SK-N-SH (cell line): ENCODE results near the gene PRRC2A. TPM values are rescaled to one million over a fixed set of nuclear protein-coding genes. Genes with fewer than 3 reads are reported as not detected.

Experiments
- CTCF ChIA-PET: fragments of 300-600, 350-600 bp; formaldehyde crosslinking; extraction: SDS; loops from one replicate; lab custom pipeline; 2021; lab: Yijun Ruan, JAX
- POLR2A ChIA-PET: fragments of 350-600 bp; sonication (Branson Sonifier 250); formaldehyde crosslinking; extraction: SDS; loops from one replicate; lab custom pipeline; 2020; ENCODE audit warnings: antibody characterized with exemption, inconsistent platforms; lab: Yijun Ruan, JAX
- DNase-seq: peaks from one replicate; pipeline ENCODE4 v3.0.0; 2012
- H2AFZ ChIP-seq: fragments of 200-600 bp; sonication (generic); 2 replicates; pipeline ENCODE4 v1.8.1; 2016; ENCODE audit warnings: antibody characterized with exemption, mild to moderate bottlenecking, low read depth
- H3F3A ChIP-seq: fragments of 200-600 bp; sonication (generic); replicated peaks from 2 replicates; pipeline ENCODE3; 2016; ENCODE audit warnings: antibody characterized with exemption, mild to moderate bottlenecking; ENCODE audit not compliant: insufficient read depth
- H3K27ac ChIP-seq, 2 experiments: fragments of 200-500 bp in 1 of 2; fragments of 200-600 bp in 1 of 2; sonication (Bioruptor generic) in 1 of 2; sonication (generic), shearing (Covaris generic) in 1 of 2; 2 replicates each; pipeline versions ENCODE4 v1.5.1 to v1.6.1; 2014 to 2016; ENCODE audit warnings: low read depth in 2 of 2, inconsistent platforms in 1 of 2, low read length in 1 of 2, mild to moderate bottlenecking in 1 of 2, mixed read lengths in 1 of 2
- H3K27me3 ChIP-seq: fragments of 200-600 bp; sonication (generic), shearing (Covaris generic); 2 replicates; pipeline ENCODE4 v1.6.1; 2016; ENCODE audit warnings: mixed run types; ENCODE audit not compliant: insufficient read depth
- H3K36me3 ChIP-seq, 2 experiments: fragments of 200-500 bp in 1 of 2; fragments of 200-600 bp in 1 of 2; sonication (Bioruptor generic) in 1 of 2; sonication (generic) in 1 of 2; replicated peaks in 1 of 2; 2 replicates each; pipeline versions ENCODE3 to v1.5.1; 2014 to 2016; ENCODE audit warnings: low read length in 1 of 2, mild to moderate bottlenecking in 1 of 2; ENCODE audit not compliant: insufficient read depth in 2 of 2, control insufficient read depth in 1 of 2
- H3K4me1 ChIP-seq, 2 experiments: fragments of 200-500 bp in 1 of 2; fragments of 200-600 bp in 1 of 2; sonication (Bioruptor generic) in 1 of 2; sonication (generic), shearing (Covaris generic) in 1 of 2; 2 replicates each; pipeline versions ENCODE4 v1.5.1 to v1.6.1; 2014 to 2016; ENCODE audit warnings: low read depth in 1 of 2, low read length in 1 of 2, mixed run types in 1 of 2; ENCODE audit not compliant: insufficient read depth in 2 of 2, control insufficient read depth in 1 of 2
- H3K4me2 ChIP-seq: fragments of 200-600 bp; sonication (generic), shearing (Covaris generic); 2 replicates; pipeline ENCODE4 v1.6.1; 2017; ENCODE audit warnings: mixed run types
- H3K4me3 ChIP-seq, 2 experiments: fragments of 200-500 bp in 1 of 2; fragments of 200-600 bp in 1 of 2; sonication (Bioruptor generic) in 1 of 2; sonication (generic), shearing (Covaris generic) in 1 of 2; 2 replicates each; pipeline versions ENCODE4 v1.5.1 to v1.8.1; 2014 to 2016; ENCODE audit warnings: low read depth in 2 of 2, inconsistent platforms in 1 of 2, low read length in 1 of 2, mild to moderate bottlenecking in 1 of 2, mixed read lengths in 1 of 2, moderate library complexity in 1 of 2
- H3K79me2 ChIP-seq: fragments of 200-600 bp; sonication (generic); 2 replicates; pipeline ENCODE4 v1.8.1; 2017; ENCODE audit warnings: mild to moderate bottlenecking; ENCODE audit not compliant: insufficient read depth
- H3K9ac ChIP-seq: fragments of 200-600 bp; sonication (generic); 2 replicates; pipeline ENCODE4 v1.6.1; 2017; ENCODE audit warnings: mixed run types
- H3K9me2 ChIP-seq: fragments of 200-600 bp; sonication (generic); 2 replicates; pipeline ENCODE4 v1.6.1; 2017; ENCODE audit warnings: mixed run types
- H3K9me3 ChIP-seq: fragments of 200-600 bp; sonication (generic); 2 replicates; pipeline ENCODE4 v1.6.1; 2017; ENCODE audit warnings: mixed run types, mild to moderate bottlenecking, moderate library complexity
- H4K20me1 ChIP-seq: fragments of 200-600 bp; sonication (generic); 2 replicates; pipeline ENCODE4 v1.6.1; 2017; ENCODE audit warnings: mild to moderate bottlenecking, mixed run types; ENCODE audit not compliant: insufficient read depth
- GABPA ChIP-seq: IDR thresholded peaks from 2 replicates; pipeline ENCODE4 v1.4.0; 2012; ENCODE audit warnings: low read depth, mild to moderate bottlenecking
- IRF3 ChIP-seq: fragments of 150-350 bp; IDR thresholded peaks from 2 replicates; pipeline ENCODE4 v1.6.1; 2016; ENCODE audit warnings: mild to moderate bottlenecking, low read depth, low read length
- MEF2A ChIP-seq: IDR thresholded peaks from 2 replicates; pipeline ENCODE4 v1.4.0; 2012; ENCODE audit warnings: low read depth, borderline replicate concordance
- RAD21 ChIP-seq: IDR thresholded peaks from 2 replicates; pipeline ENCODE4 v1.6.1; 2012; ENCODE audit warnings: mild to moderate bottlenecking, low read length
- RCOR1 ChIP-seq: fragments of 150-350 bp; IDR thresholded peaks from 2 replicates; pipeline ENCODE4 v1.6.1; 2017; ENCODE audit warnings: antibody characterized with exemption, low read length
- TCF12 ChIP-seq: IDR thresholded peaks from 2 replicates; pipeline ENCODE4 v1.4.0; 2012
- ZBTB33 ChIP-seq: IDR thresholded peaks from 2 replicates; pipeline ENCODE4 v1.4.0; 2012; ENCODE audit warnings: low read depth, borderline replicate concordance
- WGBS: methylation state at CpG from one replicate; pipeline ENCODE4 v1.1.6; 2017; ENCODE audit warnings: low lambda C conversion rate; 5-methylcytosine and 5-hydroxymethylcytosine counted together
- polyA plus RNA-seq, 3 experiments: library from polyadenylated mRNA; depleted of rRNA; stranded (reverse); fragments of >200 nt; gene quantifications; 2 replicates each; pipeline ENCODE4 v1.2.3, GENCODE V29; 2012
- TF ChIP-seq, protein P1 (sequence below): IDR thresholded peaks from 2 replicates; pipeline ENCODE4 v1.6.1; 2012; ENCODE audit warnings: mild to moderate bottlenecking, low read depth, low read length, moderate library complexity
- TF ChIP-seq, protein P2 (sequence below): IDR thresholded peaks from 2 replicates; pipeline ENCODE4 v1.4.0; 2012; ENCODE audit warnings: low read depth

PRRC2A gene
- polyA plus RNA-seq, 1 of the 3 experiments (the other 2 are of a cell fraction): 76.1 TPM

GRCh38 chr6:31634131-31634530, 13.6 kb downstream of the PRRC2A start:
- ChIA-PET POLR2A (interaction anchor here (1.0 to 1.3 kb wide), 2 partner anchors 10 to 11 kb away, joined by 6 to 11 read pairs; no protein-coding TSS in a partner anchor), CTCF (interaction anchor here (0.9 to 1.4 kb wide), 3 partner anchors 13 to 18 kb away, joined by 3 to 5 read pairs (median 4); partner anchors contain the start of gene BAG6)
- Histone ChIP-seq H3K4me1 (no peaks in the 10 kb centered on the region; a peak in 1 of 4 replicates), H3K27ac (peak overlapping the region in 1 of 2 experiments; percentile 28; a peak in 2 of 4 replicates), H3K4me3 (no peak overlapping the region), H3F3A (peaks cover 50% of the 10 kb centered on the region), H3K36me3 (peaks cover 37 to 94% of the 10 kb centered on the region in 2 experiments), H3K79me2 (peaks cover 15% of the 10 kb centered on the region; the same call in 1 of the 2 replicates), H3K9me3 (no peaks in the 10 kb centered on the region), H2AFZ (no peak overlapping the region), H3K27me3 (no peaks in the 10 kb centered on the region), H3K9me2 (no peaks in the 10 kb centered on the region), H3K4me2 (no peak overlapping the region), H3K9ac (no peak overlapping the region), H4K20me1 (peaks cover 19% of the 10 kb centered on the region; the same call in 1 of the 2 replicates)
- WGBS: 80% methylated on average over 3 of the region's 3 CpGs
- DNase-seq: no peak
- TF ChIP-seq RCOR1 (no peak), TCF12 (0 out of 2 replicates have a peak, but pooled peaks have one; percentile 27)

DNA sequence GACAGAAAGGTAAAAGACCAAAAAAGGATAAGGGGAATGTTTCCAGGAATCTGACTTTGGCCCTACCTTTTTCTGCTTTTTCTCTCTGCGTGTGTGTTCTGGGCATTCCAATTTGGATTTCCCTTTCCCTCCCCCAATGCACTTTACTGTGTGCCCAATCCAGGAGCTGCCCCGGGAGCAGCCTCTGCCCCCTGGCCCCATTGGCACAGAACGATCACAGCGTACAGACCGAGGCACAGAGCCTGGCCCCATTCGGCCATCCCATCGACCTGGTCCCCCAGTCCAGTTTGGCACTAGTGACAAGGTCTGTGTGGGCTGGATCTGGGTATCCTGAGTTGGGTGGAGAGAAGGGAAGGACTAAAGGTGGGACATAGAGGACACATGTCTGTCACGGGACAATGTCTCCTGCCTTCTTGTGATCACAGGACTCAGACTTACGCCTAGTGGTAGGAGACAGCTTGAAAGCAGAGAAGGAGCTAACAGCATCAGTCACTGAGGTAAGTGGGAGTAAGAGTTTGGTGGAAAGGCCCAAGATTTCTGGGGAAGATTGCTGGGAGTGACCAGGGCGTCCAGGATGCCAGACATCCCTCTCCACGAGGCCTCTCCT, 14.6 kb downstream of the PRRC2A start:
- Histone ChIP-seq H3K27me3 (no peaks in the 10 kb centered on the region), H3F3A (peaks cover 60% of the 10 kb centered on the region), H3K9me3 (no peaks in the 10 kb centered on the region), H2AFZ (no peak overlapping the region), H3K4me3 (no peak overlapping the region), H3K4me2 (no peak overlapping the region), H4K20me1 (peaks cover 19% of the 10 kb centered on the region; the same call in 1 of the 2 replicates), H3K9ac (no peak overlapping the region), H3K36me3 (peaks cover 34 to 95% of the 10 kb centered on the region in 2 experiments)
- DNase-seq: no peak
- POLR2A ChIA-PET: interaction anchor here (0.8 to 2.2 kb wide), 3 partner anchors 8 to 15 kb away, joined by 3 to 13 read pairs (median 3); no protein-coding TSS in a partner anchor
- TF ChIP-seq, protein P1, sequence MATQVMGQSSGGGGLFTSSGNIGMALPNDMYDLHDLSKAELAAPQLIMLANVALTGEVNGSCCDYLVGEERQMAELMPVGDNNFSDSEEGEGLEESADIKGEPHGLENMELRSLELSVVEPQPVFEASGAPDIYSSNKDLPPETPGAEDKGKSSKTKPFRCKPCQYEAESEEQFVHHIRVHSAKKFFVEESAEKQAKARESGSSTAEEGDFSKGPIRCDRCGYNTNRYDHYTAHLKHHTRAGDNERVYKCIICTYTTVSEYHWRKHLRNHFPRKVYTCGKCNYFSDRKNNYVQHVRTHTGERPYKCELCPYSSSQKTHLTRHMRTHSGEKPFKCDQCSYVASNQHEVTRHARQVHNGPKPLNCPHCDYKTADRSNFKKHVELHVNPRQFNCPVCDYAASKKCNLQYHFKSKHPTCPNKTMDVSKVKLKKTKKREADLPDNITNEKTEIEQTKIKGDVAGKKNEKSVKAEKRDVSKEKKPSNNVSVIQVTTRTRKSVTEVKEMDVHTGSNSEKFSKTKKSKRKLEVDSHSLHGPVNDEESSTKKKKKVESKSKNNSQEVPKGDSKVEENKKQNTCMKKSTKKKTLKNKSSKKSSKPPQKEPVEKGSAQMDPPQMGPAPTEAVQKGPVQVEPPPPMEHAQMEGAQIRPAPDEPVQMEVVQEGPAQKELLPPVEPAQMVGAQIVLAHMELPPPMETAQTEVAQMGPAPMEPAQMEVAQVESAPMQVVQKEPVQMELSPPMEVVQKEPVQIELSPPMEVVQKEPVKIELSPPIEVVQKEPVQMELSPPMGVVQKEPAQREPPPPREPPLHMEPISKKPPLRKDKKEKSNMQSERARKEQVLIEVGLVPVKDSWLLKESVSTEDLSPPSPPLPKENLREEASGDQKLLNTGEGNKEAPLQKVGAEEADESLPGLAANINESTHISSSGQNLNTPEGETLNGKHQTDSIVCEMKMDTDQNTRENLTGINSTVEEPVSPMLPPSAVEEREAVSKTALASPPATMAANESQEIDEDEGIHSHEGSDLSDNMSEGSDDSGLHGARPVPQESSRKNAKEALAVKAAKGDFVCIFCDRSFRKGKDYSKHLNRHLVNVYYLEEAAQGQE: no peak
- TF ChIP-seq MEF2A (no peak), IRF3 (no peak), GABPA (no peak), RAD21 (no peak), ZBTB33 (no peak)
- TF ChIP-seq, protein P2, sequence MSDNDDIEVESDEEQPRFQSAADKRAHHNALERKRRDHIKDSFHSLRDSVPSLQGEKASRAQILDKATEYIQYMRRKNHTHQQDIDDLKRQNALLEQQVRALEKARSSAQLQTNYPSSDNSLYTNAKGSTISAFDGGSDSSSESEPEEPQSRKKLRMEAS: no peak
- TF ChIP-seq, all 33 proteins: peak for 0
- Histone ChIP-seq H3K4me1 (no peaks in the 10 kb centered on the region; a peak in 1 of 4 replicates), H3K9me2 (no peaks in the 10 kb centered on the region), H3K79me2 (peaks cover 8% of the 10 kb centered on the region; the same call in 1 of the 2 replicates), H3K27ac (no peak overlapping the region)
- CTCF ChIA-PET: interaction anchor here (1.3 to 1.7 kb wide), 3 partner anchors 12 to 17 kb away, joined by 3 to 5 read pairs (median 5); partner anchors contain the start of gene BAG6
- 92% methylated on average over 11 of the region's 11 CpGs for WGBS
